IMR-90 (cell line): ENCODE results near the gene FGD5. TPM values are rescaled to one million over a fixed set of nuclear protein-coding genes. Genes with fewer than 3 reads are reported as not detected.

Source experiments
- ATAC-seq: fragments of 200-7000 bp; cut with Tn5 transposase; 2 replicates; pipeline ENCODE4 v1.9.1; 2020; ENCODE audit warnings: low read depth, mild to moderate bottlenecking, moderate library complexity
- BruUV-seq: library from RNA; stranded (reverse); fragments of 400-500 nt; replicated peaks from 2 replicates; lab custom pipeline; 2021; lab: Mats Ljungman, UMichigan
- CTCF ChIA-PET: fragments of 300-600 bp; formaldehyde crosslinking; extraction: SDS; loops from one replicate; lab custom pipeline; 2021; ENCODE audit warnings: antibody characterized with exemption; lab: Yijun Ruan, JAX
- POLR2A ChIA-PET: fragments of 300-600 bp; sonication (Branson Sonifier 250); formaldehyde crosslinking; loops from one replicate; lab custom pipeline; 2022; ENCODE audit warnings: antibody characterized with exemption; ENCODE audit not compliant: unreplicated experiment; lab: Charles Lee
- DNase-seq: peaks from one replicate; pipeline ENCODE4 v3.0.0; 2013
- H2AFZ ChIP-seq: replicated peaks from 2 replicates; pipeline ENCODE3; 2013; ENCODE audit warnings: low read length, mild to moderate bottlenecking; ENCODE audit not compliant: poor library complexity
- H2AK5ac ChIP-seq: 2 replicates; pipeline ENCODE4 v1.6.1; 2013; ENCODE audit warnings: low read depth, low read length, inconsistent platforms
- H2AK9ac ChIP-seq: replicated peaks from 2 replicates; pipeline ENCODE3; 2013; ENCODE audit warnings: mild to moderate bottlenecking, low read depth, low read length, moderate library complexity; ENCODE audit not compliant: poor library complexity
- H2BK120ac ChIP-seq: 2 replicates; pipeline ENCODE4 v1.6.1; 2013; ENCODE audit warnings: low read depth, low read length, inconsistent platforms
- H2BK15ac ChIP-seq: 3 replicates; pipeline ENCODE4 v1.6.1; 2013; ENCODE audit warnings: low read depth, low read length, inconsistent platforms
- H2BK20ac ChIP-seq: 2 replicates; pipeline ENCODE4 v1.6.1; 2013; ENCODE audit warnings: low read depth, mild to moderate bottlenecking, inconsistent platforms, low read length, moderate library complexity
- H2BK5ac ChIP-seq: 2 replicates; pipeline ENCODE4 v1.6.1; 2013; ENCODE audit warnings: mild to moderate bottlenecking, low read depth, low read length, inconsistent platforms; ENCODE audit not compliant: poor library complexity, severe bottlenecking
- H3K14ac ChIP-seq: replicated peaks from 2 replicates; pipeline ENCODE4 v1.6.1; 2013; ENCODE audit warnings: low read depth, low read length, inconsistent platforms
- H3K18ac ChIP-seq: 2 replicates; pipeline ENCODE4 v1.6.1; 2013; ENCODE audit warnings: low read depth, low read length, control low read depth
- H3K23ac ChIP-seq: 2 replicates; pipeline ENCODE4 v1.6.1; 2013; ENCODE audit warnings: low read depth, low read length, inconsistent platforms
- H3K27ac ChIP-seq: 2 replicates; pipeline ENCODE4 v1.5.1; 2013; ENCODE audit warnings: mild to moderate bottlenecking, control low read depth, low read length; ENCODE audit not compliant: insufficient read depth
- H3K27me3 ChIP-seq: 2 replicates; pipeline ENCODE4 v1.6.1; 2013; ENCODE audit warnings: low read length; ENCODE audit not compliant: control insufficient read depth, insufficient read depth
- H3K36me3 ChIP-seq: 2 replicates; pipeline ENCODE4 v1.6.1; 2013; ENCODE audit warnings: low read length, mixed read lengths; ENCODE audit not compliant: control insufficient read depth, insufficient read depth
- H3K4ac ChIP-seq: 2 replicates; pipeline ENCODE4 v1.6.1; 2013; ENCODE audit warnings: low read depth, low read length, inconsistent platforms
- H3K4me1 ChIP-seq: 2 replicates; pipeline ENCODE4 v1.6.1; 2013; ENCODE audit warnings: low read length, mixed read lengths; ENCODE audit not compliant: control insufficient read depth, insufficient read depth
- H3K4me2 ChIP-seq: 2 replicates; pipeline ENCODE4 v1.6.1; 2013; ENCODE audit warnings: low read depth, mild to moderate bottlenecking, control low read depth, low read length, moderate library complexity
- H3K4me3 ChIP-seq: 2 replicates; pipeline ENCODE4 v1.5.1; 2013; ENCODE audit warnings: low read depth, mild to moderate bottlenecking, control low read depth, low read length, moderate library complexity; ENCODE audit not compliant: insufficient read depth
- H3K56ac ChIP-seq: 2 replicates; pipeline ENCODE4 v1.6.1; 2013; ENCODE audit warnings: low read length, inconsistent platforms; ENCODE audit not compliant: insufficient read depth; ENCODE audit errors: extremely low read depth
- H3K79me1 ChIP-seq, 2 experiments: 2 replicates each; pipeline ENCODE4 v1.6.1; 2013; ENCODE audit warnings: low read length in 2 of 2, inconsistent platforms in 1 of 2, low read depth in 1 of 2
- H3K9ac ChIP-seq: 2 replicates; pipeline ENCODE4 v1.6.1; 2013; ENCODE audit warnings: low read depth, low read length, control low read depth
- H3K9me1 ChIP-seq: 2 replicates; pipeline ENCODE4 v1.6.1; 2013; ENCODE audit warnings: low read length, inconsistent platforms; ENCODE audit not compliant: insufficient read depth
- H3K9me3 ChIP-seq: 2 replicates; pipeline ENCODE4 v1.6.1; 2013; ENCODE audit warnings: low read length; ENCODE audit not compliant: control insufficient read depth, insufficient read depth
- H4K20me1 ChIP-seq: 2 replicates; pipeline ENCODE4 v1.6.1; 2013; ENCODE audit warnings: low read length, inconsistent platforms; ENCODE audit not compliant: insufficient read depth
- H4K5ac ChIP-seq: 2 replicates; pipeline ENCODE4 v1.6.1; 2013; ENCODE audit warnings: mild to moderate bottlenecking, low read depth, low read length, control low read depth
- H4K8ac ChIP-seq, 2 experiments: 2 replicates each; pipeline ENCODE4 v1.6.1; 2013; ENCODE audit warnings: low read depth in 2 of 2, low read length in 2 of 2, control low read depth in 1 of 2, inconsistent platforms in 1 of 2
- H4K91ac ChIP-seq: 2 replicates; pipeline ENCODE4 v1.6.1; 2013; ENCODE audit warnings: low read depth, low read length, inconsistent platforms; ENCODE audit not compliant: insufficient read depth
- CEBPB ChIP-seq: IDR thresholded peaks from 2 replicates; pipeline ENCODE4 v1.6.1; 2012; ENCODE audit warnings: low read depth, low read length, improper control_type of control experiment
- FOS ChIP-seq: fragments of 150-350 bp; IDR thresholded peaks from 2 replicates; pipeline ENCODE4 v1.6.1; 2016; ENCODE audit warnings: low read depth, low read length
- MAZ ChIP-seq: IDR thresholded peaks from 2 replicates; pipeline ENCODE4 v1.6.1; 2012; ENCODE audit warnings: low read depth, mild to moderate bottlenecking, low read length, improper control_type of control experiment, moderate library complexity, borderline replicate concordance
- MXI1 ChIP-seq: IDR thresholded peaks from 2 replicates; pipeline ENCODE4 v1.6.1; 2012; ENCODE audit warnings: low read depth, mild to moderate bottlenecking, low read length, moderate library complexity, borderline replicate concordance
- POLR2A ChIP-seq: IDR thresholded peaks from 2 replicates; pipeline ENCODE4 v1.6.1; 2012; ENCODE audit warnings: mild to moderate bottlenecking, low read depth, low read length
- RAD21 ChIP-seq: IDR thresholded peaks from 2 replicates; pipeline ENCODE4 v1.6.1; 2012; ENCODE audit warnings: low read length, improper control_type of control experiment
- RFX5 ChIP-seq: IDR thresholded peaks from 2 replicates; pipeline ENCODE4 v1.8.0; 2012; ENCODE audit warnings: low read depth, mild to moderate bottlenecking, low read length, moderate library complexity
- SMC3 ChIP-seq: fragments of 150-350 bp; IDR thresholded peaks from 2 replicates; pipeline ENCODE4 v1.6.1; 2016; ENCODE audit warnings: low read depth, mild to moderate bottlenecking, antibody characterized with exemption, low read length, moderate library complexity
- WGBS, 2 experiments: methylation state at CpG; one replicate each; pipeline versions ENCODE4 v1.1.5 to v1.1.7; 2013; ENCODE audit warnings: missing lambda C conversion rate in 2 of 2; ENCODE audit not compliant: insufficient read length in 1 of 2; ENCODE audit errors: extremely low coverage in 2 of 2; 5-methylcytosine and 5-hydroxymethylcytosine counted together
- dilution Hi-C: fragments of 300-500 bp; cut with HindIII; formaldehyde crosslinking; loops from one replicate; pipeline ENCODE4 v1.14.3; 2018; ENCODE audit warnings: low sequenced_read_pairs; ENCODE audit not compliant: unreplicated experiment
- in situ Hi-C: fragments of 300-500 bp; cut with MboI; formaldehyde crosslinking; loops from 3 replicates; pipeline ENCODE4 v1.14.3; 2019; ENCODE audit warnings: low sequenced_read_pairs, inconsistent platforms, mixed read lengths
- intact Hi-C: fragments of 100-400 bp; cut with micrococcal nuclease; formaldehyde crosslinking; loops from 2 replicates; pipeline ENCODE4 v1.10.0; 2022
- polyA plus RNA-seq, 3 experiments: library from polyadenylated mRNA; depleted of rRNA; stranded (reverse); fragments of >200 nt; gene quantifications; 2 replicates each; pipeline ENCODE4 v1.2.3, GENCODE V29; 2012; ENCODE audit warnings: low replicate concordance in 1 of 3
- total RNA-seq: library from RNA; depleted of rRNA; stranded (reverse); fragments of >200 nt; gene quantifications from 2 replicates; pipeline ENCODE4 v1.2.3, GENCODE V29; 2012
- TF ChIP-seq, protein P1 (sequence below): fragments of 150-350 bp; IDR thresholded peaks from 2 replicates; pipeline ENCODE4 v1.6.1; 2016; ENCODE audit warnings: low read depth, mild to moderate bottlenecking, low read length, moderate library complexity, borderline replicate concordance
- TF ChIP-seq, protein P2 (sequence below): fragments of 150-350 bp; IDR thresholded peaks from 2 replicates; pipeline ENCODE4 v1.6.1; 2017; ENCODE audit warnings: mild to moderate bottlenecking, antibody characterized with exemption, low read length, low read depth

The FGD5 gene
- total and polyA plus RNA-seq, 2 of the 4 experiments (the other 2 are of a cell fraction) = not detected

DNA sequence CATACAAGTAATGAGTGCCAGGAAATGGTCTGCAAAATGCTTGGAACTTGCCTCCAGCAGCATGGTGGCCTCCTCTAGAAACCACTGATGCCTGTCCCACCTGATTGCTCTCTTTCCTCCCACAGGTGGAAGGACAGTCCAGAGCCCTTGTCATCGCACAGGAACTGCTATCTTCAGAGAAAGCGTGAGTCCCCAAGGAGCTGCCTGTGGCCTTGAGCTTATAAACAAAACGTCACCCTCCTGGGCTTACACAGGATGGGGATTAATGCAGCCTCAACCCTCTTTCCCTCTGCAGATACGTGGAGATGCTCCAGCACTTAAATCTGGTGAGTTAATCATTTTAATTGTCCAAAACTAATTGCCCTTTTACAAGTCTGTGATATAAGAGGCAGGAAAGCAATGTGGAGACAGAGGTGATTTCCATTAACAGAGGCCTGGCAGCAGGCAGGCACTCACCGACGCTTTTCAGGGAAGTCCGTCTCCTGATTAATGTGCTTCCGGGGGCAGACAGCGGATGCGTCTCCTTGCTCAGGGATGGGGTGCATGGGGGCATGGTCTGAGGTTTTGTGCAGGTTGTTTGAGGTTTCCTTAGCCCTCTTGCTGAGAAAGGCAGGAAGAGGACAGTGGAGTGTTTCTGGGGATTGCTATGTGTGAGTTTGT lies 61.8 kb downstream of the FGD5 start:
- H2AK9ac ChIP-seq = no peak overlapping the region
- H2BK5ac ChIP-seq = no peak overlapping the region
- H3K4me1 ChIP-seq = no peaks in the 10 kb centered on the region
- no peaks in the 10 kb centered on the region for H3K9me1 ChIP-seq
- H2AFZ ChIP-seq = no peak overlapping the region
- no peaks in the 10 kb centered on the region for H3K9me3 ChIP-seq
- TF ChIP-seq POLR2A (no peak), MAZ (no peak), FOS (no peak), MXI1 (no peak), SMC3 (no peak), RFX5 (no peak), CEBPB (no peak), RAD21 (no peak)
- TF ChIP-seq, protein P1, sequence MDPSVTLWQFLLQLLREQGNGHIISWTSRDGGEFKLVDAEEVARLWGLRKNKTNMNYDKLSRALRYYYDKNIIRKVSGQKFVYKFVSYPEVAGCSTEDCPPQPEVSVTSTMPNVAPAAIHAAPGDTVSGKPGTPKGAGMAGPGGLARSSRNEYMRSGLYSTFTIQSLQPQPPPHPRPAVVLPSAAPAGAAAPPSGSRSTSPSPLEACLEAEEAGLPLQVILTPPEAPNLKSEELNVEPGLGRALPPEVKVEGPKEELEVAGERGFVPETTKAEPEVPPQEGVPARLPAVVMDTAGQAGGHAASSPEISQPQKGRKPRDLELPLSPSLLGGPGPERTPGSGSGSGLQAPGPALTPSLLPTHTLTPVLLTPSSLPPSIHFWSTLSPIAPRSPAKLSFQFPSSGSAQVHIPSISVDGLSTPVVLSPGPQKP = no peak
- TF ChIP-seq, protein P2, sequence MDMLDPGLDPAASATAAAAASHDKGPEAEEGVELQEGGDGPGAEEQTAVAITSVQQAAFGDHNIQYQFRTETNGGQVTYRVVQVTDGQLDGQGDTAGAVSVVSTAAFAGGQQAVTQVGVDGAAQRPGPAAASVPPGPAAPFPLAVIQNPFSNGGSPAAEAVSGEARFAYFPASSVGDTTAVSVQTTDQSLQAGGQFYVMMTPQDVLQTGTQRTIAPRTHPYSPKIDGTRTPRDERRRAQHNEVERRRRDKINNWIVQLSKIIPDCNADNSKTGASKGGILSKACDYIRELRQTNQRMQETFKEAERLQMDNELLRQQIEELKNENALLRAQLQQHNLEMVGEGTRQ = no peak
- intact Hi-C loops = no loop called here
- no peak overlapping the region for H3K14ac ChIP-seq
- no peak overlapping the region for H3K4me2 ChIP-seq
- no TSS peak for BruUV-seq
- dilution Hi-C loops = no loop called here
- H2AK5ac ChIP-seq = no peak overlapping the region
- no peak overlapping the region for H4K5ac ChIP-seq
- DNase-seq (no peak), ATAC-seq (no peak)
- WGBS, 2 experiments = 78% methylated on average over 6 of the region's 10 CpGs; no CpG with 5 or more reads in 1 of the 2 experiments
- no peaks in the 10 kb centered on the region for H3K36me3 ChIP-seq
- in situ Hi-C loops = no loop called here
- H2BK120ac ChIP-seq = no peak overlapping the region
- H3K18ac ChIP-seq = no peak overlapping the region
- no peaks in the 10 kb centered on the region for H3K79me1 ChIP-seq
- no peak overlapping the region for H3K27ac ChIP-seq
- H4K91ac ChIP-seq = no peak overlapping the region
- POLR2A ChIA-PET = no interaction called here
- CTCF ChIA-PET = no interaction called here
- H2BK20ac ChIP-seq = no peak overlapping the region
- H3K23ac ChIP-seq = no peak overlapping the region
- H3K4me3 ChIP-seq = no peak overlapping the region
- no peak overlapping the region for H2BK15ac ChIP-seq
- H3K56ac ChIP-seq = no peak overlapping the region
- H3K27me3 ChIP-seq = peaks cover 9% of the 10 kb centered on the region
- no peak overlapping the region for H3K4ac ChIP-seq
- H3K9ac ChIP-seq = no peak overlapping the region
- H4K8ac ChIP-seq = no peak overlapping the region
- H4K20me1 ChIP-seq = no peaks in the 10 kb centered on the region
